ENCODE data around the gene GRK1. TPM values are rescaled to one million over a fixed set of nuclear protein-coding genes. Genes with fewer than 3 reads are reported as not detected.

GRK1 gene
- total and polyA plus RNA-seq, 2 of the 4 experiments (the other 2 are of a cell fraction): not detected

GRCh38 chr13:113653264-113654174 is 13.5 kb upstream of the GRK1 start:
- Histone ChIP-seq H4K91ac (ENCODE audit: insufficient read depth, low read depth, low read length) (no peak overlapping the region), H3K9ac (ENCODE audit: low read depth, low read length) (no peak overlapping the region), H4K20me1 (ENCODE audit: insufficient read depth, low read length) (no peaks in the 10 kb centered on the region; the same call in 1 of the 2 replicates), H2BK15ac (ENCODE audit: low read depth, low read length) (no peak overlapping the region), H3K4ac (ENCODE audit: low read depth, low read length) (no peak overlapping the region), H2AK5ac (ENCODE audit: low read depth, low read length) (no peak overlapping the region), H3K9me3 (ENCODE audit: control insufficient read depth, insufficient read depth, low read length) (no peaks in the 10 kb centered on the region), H3K56ac (ENCODE audit: extremely low read depth, insufficient read depth, low read length) (no peak overlapping the region), H3K14ac (replicated peaks; ENCODE audit: low read depth, low read length) (no peak overlapping the region), H3K18ac (ENCODE audit: low read depth, low read length) (no peak overlapping the region), H4K8ac (ENCODE audit: low read depth in 2 of 2, low read length in 2 of 2) (no peak overlapping the region), H3K4me3 (ENCODE audit: insufficient read depth, low read depth, low read length) (no peak overlapping the region), H3K4me2 (ENCODE audit: low read depth, low read length) (no peak overlapping the region), H3K36me3 (ENCODE audit: control insufficient read depth, insufficient read depth, low read length) (no peaks in the 10 kb centered on the region), H2BK5ac (ENCODE audit: low read depth, low read length, poor library complexity, severe bottlenecking) (no peak overlapping the region), H3K9me1 (ENCODE audit: insufficient read depth, low read length) (0 out of 2 replicates have a peak, but pooled peaks cover 4% of the 10 kb centered on the region), H3K27me3 (ENCODE audit: control insufficient read depth, insufficient read depth, low read length) (no peaks in the 10 kb centered on the region; the same call in 1 of the 2 replicates), H3K4me1 (ENCODE audit: control insufficient read depth, insufficient read depth, low read length) (peaks cover 2% of the 10 kb centered on the region; the same call in 1 of the 2 replicates), H2BK120ac (ENCODE audit: low read depth, low read length) (no peak overlapping the region), H3K27ac (ENCODE audit: insufficient read depth, low read length) (no peak overlapping the region), H2AK9ac (replicated peaks; ENCODE audit: low read depth, low read length, poor library complexity) (no peak overlapping the region), H3K23ac (ENCODE audit: low read depth, low read length) (no peak overlapping the region), H2AFZ (replicated peaks; ENCODE audit: low read length, poor library complexity) (peak overlapping the region; percentile 33), H3K79me1 (ENCODE audit: low read depth in 1 of 2, low read length in 2 of 2) (no peaks in the 10 kb centered on the region), H2BK20ac (ENCODE audit: low read depth, low read length) (no peak overlapping the region), H4K5ac (ENCODE audit: low read depth, low read length) (no peak overlapping the region)
- dilution Hi-C loops (cut with HindIII; ENCODE audit: low sequenced_read_pairs, unreplicated experiment): no loop called here
- no peak for ATAC-seq (ENCODE audit: low read depth)
- 64% methylated on average over 5 of the region's 24 CpGs; no CpG with 5 or more reads in 1 of the 2 experiments for WGBS, 2 experiments (ENCODE audit: extremely low coverage in 2 of 2, insufficient read length in 1 of 2)
- ChIA-PET POLR2A (ENCODE audit: unreplicated experiment) (no interaction called here), CTCF (no interaction called here)
- intact Hi-C loops (cut with micrococcal nuclease): no loop called here
- no TSS peak for BruUV-seq (replicated peaks)
- DNase-seq: no peak
- in situ Hi-C loops (cut with MboI; ENCODE audit: low sequenced_read_pairs): no loop called here
- TF ChIP-seq ELK1 (IDR thresholded peaks at IDR 0.05; ENCODE audit: borderline replicate concordance, low read depth, low read length): no peak
- no peak for TF ChIP-seq RAD21 (IDR thresholded peaks at IDR 0.05; ENCODE audit: low read length)
- TF ChIP-seq NFE2L2 (IDR thresholded peaks at IDR 0.05; ENCODE audit: low read depth, low read length): no peak
- no peak for TF ChIP-seq FOS (IDR thresholded peaks at IDR 0.05; ENCODE audit: low read depth, low read length)
- TF ChIP-seq USF2 (IDR thresholded peaks at IDR 0.05; ENCODE audit: low read depth, low read length): no peak
- TF ChIP-seq RCOR1 (IDR thresholded peaks at IDR 0.05; ENCODE audit: insufficient replicate concordance, low read length): no peak
- no peak for TF ChIP-seq MAZ (IDR thresholded peaks at IDR 0.05; ENCODE audit: borderline replicate concordance, low read depth, low read length)
- TF ChIP-seq BHLHE40 (IDR thresholded peaks at IDR 0.05; ENCODE audit: low read depth, low read length): no peak
- no peak for TF ChIP-seq CTCF (conservative IDR thresholded peaks at IDR 0.05; ENCODE audit: low read depth, low read length)
- no peak for TF ChIP-seq MAFK (IDR thresholded peaks at IDR 0.05; ENCODE audit: low read depth, low read length)
- TF ChIP-seq SMC3 (IDR thresholded peaks at IDR 0.05; ENCODE audit: low read depth, low read length): no peak
- TF ChIP-seq CHD1 (IDR thresholded peaks at IDR 0.05; ENCODE audit: low read depth, low read length): no peak
- no peak for TF ChIP-seq RFX5 (IDR thresholded peaks at IDR 0.05; ENCODE audit: low read depth, low read length)
- TF ChIP-seq POLR2A (IDR thresholded peaks at IDR 0.05; ENCODE audit: low read depth, low read length): no peak
- TF ChIP-seq MXI1 (IDR thresholded peaks at IDR 0.05; ENCODE audit: borderline replicate concordance, low read depth, low read length): no peak

All from IMR-90 (cell line).